Stimulated activated CD8-positive, alpha-beta memory T cell treated with anti-CD3 and anti-CD28 coated beads, Interleukin-4, amount 100 ng/mL, for 1 hour (primary cell): Measurements from ENCODE around the gene SELENOV.

Source experiments
- DNase-seq, 2 donors: peaks; one replicate each; pipeline ENCODE4 v3.0.0-alpha.2; 2020; ENCODE audit warnings: low read depth in 2 of 2, low spot score in 1 of 2

Gene SELENOV

DNA sequence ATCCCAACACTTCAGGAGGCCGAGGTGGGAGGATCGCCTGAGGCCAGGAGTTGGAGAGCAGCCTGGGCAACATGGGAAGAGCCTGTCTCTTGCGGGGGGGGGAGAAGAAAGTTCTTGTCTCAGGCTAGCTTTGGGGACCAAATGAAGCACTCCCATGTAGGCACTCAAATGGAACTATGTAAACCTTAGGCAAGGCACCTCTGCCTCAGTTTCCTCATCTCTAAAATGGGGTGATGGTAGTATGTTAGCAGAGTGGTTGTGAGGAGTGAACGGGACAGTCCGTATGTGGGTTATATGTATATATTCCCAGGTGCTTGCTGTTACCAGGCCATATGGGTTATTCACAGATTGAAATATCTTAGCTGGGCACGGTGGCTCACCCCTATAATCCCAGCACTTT is 22.7 kb upstream of the SELENOV start:
- no peak for DNase-seq

DNA sequence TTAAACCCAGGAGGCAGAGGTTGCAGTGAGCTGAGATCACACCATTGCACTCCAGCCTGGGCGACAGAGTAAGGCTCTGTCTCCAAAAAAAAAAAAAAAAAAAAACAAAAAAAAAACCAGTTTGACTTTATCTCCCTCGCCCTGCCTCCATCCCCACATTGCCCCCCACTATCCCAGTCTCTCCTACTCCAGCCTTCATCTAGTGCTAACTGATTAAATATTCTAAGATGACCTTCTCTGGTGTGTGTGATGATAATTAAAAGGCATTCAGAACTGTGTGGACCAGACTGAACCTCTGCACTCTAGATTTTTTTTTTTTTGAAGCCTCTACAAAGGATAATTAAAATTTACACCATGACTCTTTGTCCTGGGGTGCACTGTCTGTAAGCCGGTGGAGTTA is 22.2 kb upstream of the SELENOV start:
- DNase-seq: no peak

DNA sequence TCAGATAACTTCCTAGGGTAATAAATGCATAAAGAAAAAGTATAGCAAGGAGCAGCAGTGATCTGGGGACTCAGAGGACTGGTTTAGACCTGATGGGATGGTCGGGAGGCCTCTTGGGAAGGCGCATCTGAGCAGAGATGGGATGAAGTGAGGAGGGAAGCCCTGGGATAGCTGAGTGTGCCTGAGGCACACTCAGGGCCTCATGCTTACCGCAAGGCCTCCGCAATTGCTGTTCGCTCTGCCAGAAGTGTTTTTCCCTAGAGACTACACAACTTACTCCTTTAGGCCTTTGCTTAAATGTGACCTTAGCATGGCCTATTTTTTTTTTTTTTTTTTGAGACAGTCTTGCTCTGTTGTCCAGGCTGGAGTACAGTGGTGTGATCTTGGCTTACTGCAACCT is 20.3 kb upstream of the SELENOV start:
- no peak for DNase-seq

DNA sequence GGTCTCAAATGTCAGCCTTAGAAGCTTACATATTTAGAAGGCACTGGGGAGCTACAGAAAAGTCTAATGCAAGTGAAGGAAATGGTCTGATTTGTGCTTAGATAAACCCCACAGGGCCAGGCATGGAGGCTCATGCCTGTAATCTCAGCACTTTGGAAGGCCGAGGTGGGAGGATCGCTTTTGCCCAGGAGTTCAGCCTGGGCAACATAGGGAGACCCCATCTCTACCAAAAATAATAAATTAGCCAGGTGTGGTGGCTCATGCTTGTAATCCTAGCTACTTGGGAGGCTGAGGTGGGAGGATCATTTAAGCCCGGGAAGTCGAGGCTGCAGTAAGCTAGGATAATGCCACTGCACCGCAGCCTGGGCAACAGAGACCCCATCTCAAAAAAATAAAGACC is 18.9 kb upstream of the SELENOV start:
- DNase-seq: no peak

DNA sequence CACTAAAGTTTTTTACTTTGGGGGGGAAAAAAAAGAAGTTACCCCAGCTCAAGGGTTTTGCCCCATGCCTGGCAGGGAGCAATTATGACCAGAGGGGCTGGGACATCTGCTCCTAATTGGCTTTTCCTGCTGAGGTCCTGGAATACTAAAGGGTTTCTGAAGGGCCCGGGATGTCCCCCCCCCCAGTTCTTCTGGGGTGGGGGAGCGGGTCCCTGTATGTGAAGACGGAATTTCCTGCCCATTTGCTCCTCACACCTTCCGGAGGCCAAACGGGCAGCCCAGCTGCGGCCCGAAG is 17.3 kb upstream of the SELENOV start:
- no peak for DNase-seq

DNA sequence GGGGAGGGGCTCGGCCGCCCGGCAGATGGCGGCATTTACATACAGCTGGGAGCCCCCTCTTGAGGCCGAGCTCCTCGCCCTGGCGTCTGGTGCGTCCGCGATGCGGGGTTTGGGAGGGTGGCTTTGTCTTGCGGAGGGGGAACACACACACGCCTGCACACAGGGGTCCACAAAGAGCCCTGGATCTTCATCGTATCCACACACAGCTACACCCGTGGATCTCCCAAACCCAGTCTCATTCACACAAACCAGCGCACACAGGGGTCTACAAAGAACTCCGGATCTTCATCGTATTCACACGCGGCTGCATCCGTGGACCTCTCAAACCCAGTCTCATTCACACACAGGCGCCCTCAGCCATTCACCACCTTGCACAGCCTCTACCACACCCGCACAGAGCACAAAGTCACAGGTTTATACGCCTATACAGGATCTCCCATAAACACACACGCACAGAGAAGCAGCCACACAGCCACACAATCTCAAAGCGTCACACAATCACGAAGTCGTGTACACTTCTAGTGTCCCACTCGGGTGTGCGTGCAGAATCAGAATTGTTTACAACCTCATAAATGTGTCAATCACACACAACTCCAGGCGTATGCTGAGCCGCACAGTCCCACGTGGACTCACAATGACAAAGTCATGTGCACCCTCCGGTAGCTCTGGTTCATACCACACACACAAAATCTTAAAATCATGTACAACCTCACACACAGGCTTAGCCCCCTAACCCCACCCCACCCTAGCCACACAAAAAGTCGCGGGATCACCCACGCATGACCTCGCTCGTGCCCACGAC is 16.7 kb upstream of the SELENOV start:
- no peak for DNase-seq

DNA sequence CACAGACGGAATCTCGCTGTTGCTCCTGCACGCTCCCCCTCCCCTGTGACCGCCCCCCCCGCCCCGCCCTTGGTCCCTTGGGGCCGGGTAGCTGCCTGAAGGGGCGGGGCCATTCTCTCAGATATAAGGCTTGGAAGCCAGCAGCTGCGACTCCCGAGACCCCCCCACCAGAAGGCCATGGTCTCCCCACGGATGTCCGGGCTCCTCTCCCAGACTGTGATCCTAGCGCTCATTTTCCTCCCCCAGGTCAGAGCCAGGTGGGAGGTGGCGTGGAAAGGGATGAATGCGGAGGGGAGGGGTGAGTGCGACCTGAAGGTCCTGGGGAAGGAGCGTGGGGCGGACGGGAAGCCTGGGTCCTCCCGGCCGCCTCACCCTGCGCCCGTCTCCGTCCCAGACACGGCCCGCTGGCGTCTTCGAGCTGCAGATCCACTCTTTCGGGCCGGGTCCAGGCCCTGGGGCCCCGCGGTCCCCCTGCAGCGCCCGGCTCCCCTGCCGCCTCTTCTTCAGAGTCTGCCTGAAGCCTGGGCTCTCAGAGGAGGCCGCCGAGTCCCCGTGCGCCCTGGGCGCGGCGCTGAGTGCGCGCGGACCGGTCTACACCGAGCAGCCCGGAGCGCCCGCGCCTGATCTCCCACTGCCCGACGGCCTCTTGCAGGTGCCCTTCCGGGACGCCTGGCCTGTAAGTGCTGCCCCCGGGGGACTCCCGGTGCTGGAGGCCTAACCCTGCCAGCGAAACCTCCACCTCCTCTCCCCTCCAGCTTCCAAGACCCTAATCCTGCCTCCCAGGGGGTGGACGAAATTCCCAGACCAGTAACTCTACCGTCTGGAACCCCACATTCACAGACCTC is 15.9 kb upstream of the SELENOV start, which contains the start of gene DLL3:
DLL3 (plus strand) TSS at position 150 of the 845 bp plus-strand sequence; CDS start at position 178, 28 bp downstream.
- no peak for DNase-seq

DNA sequence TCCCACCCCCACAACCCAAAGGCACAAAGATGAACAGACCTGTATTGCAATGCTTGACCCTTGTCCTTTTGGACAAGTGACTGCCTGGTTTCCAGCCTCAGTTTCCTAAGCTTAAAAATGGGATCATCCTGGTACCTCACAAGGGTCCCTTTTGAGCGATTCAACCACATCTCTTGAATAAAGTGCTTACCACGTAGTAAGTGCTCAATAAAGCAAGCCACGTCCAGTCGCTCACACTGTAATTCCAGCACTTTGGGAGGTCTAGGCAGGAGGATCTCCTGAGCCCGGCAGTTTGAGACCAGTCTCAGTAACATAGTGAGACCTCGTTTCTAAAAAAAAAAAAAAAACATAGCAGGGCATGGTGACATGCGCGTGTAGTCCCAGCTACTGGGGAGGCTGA is 15.0 kb upstream of the SELENOV start:
- DNase-seq: no peak

DNA sequence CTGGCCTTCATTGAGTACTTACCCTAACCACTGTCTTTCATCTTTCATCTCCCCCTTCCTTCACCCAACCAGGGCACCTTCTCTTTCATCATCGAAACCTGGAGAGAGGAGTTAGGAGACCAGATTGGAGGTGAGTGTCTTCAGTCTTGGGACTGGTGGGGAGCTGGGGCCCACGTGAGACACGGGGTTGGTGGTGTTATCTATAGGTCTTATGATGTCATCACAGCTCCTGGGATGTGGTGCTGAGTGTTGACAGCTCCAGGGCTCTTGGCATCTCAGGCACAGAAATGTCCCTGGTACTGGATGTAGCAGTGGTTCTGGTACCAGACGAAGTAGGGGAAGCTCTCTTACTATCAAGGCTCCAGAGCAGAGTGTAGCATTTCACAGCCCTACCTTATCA is 14.4 kb upstream of the SELENOV start:
- no peak for DNase-seq

DNA sequence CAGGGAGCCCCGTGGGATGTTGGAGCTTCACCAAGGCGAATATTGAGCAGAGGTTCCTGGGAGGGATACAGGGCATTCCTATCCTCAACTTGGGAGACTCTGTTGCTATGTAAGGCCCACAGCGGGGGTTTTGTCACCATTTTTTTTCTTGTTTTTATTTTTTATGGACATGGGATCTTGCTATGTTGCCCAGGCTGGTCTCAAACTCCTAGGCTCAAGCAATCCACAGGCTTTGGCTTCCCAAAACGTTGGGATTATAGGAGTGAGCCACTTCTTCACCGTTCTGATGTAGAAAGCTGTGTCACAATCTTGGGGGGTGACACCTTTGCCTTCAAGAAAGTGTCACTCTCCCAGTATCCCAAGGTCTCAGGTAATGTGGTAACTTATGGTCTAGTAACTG is 13.6 kb upstream of the SELENOV start:
- no peak for DNase-seq

DNA sequence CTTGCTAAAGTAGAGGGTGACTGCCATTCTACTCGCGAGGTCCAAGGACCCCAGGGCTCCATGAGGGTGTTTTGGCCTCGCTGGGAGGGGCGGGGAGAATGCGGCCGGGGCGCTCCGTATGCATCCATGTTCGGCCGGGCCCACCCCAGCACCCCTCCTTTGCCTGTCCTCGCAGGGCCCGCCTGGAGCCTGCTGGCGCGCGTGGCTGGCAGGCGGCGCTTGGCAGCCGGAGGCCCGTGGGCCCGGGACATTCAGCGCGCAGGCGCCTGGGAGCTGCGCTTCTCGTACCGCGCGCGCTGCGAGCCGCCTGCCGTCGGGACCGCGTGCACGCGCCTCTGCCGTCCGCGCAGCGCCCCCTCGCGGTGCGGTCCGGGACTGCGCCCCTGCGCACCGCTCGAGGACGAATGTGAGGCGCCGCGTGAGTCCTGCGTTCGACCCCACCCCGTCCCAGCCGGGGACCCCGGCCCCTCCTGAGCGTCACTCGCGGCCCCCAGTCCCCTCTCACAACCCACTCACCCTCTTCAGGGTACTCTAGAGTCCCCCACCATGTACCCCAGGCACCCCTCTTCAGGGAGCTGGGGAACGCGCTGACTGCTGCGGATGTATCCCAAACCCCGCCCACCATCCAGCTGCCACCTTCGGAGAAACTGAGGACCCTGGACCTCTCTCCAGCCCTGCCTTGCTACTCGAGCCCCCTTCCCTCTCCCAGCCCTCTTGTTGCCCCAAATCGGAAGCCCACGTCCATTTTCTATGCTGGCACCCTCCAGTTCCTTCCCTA is 12.1 kb upstream of the SELENOV start:
- DNase-seq: peak in 1 of 2 donors; percentile 50

DNA sequence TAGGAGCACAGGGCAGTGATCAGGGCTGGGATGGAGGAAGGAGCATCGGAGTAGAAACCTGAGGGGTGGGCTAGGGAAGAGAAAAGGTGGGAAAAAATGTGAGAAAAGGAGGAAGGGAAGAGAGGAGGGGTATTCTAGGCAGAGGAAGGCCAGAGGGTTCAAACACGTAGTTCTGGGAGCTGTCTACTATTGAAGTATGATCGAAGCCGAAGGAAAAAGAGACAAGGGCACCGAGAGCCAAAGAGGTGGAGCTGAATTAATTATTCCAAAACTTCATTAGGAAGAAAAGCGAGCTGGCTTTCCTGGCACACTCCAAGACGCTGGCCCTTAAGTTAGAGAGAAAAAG is 8.4 kb upstream of the SELENOV start:
- no peak for DNase-seq

DNA sequence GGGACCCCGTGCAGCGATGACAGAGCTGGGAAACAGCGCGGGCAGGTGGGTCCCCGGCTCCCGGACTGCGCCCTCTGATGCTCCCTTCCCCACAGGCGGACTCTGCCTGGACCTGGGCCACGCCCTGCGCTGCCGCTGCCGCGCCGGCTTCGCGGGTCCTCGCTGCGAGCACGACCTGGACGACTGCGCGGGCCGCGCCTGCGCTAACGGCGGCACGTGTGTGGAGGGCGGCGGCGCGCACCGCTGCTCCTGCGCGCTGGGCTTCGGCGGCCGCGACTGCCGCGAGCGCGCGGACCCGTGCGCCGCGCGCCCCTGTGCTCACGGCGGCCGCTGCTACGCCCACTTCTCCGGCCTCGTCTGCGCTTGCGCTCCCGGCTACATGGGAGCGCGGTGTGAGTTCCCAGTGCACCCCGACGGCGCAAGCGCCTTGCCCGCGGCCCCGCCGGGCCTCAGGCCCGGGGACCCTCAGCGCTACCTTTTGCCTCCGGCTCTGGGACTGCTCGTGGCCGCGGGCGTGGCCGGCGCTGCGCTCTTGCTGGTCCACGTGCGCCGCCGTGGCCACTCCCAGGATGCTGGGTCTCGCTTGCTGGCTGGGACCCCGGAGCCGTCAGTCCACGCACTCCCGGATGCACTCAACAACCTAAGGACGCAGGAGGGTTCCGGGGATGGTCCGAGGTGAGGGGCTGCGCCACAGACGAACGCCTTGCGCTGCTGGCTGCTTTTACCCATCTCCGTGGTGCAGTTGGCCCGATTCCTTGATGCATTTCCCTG is 7.8 kb upstream of the SELENOV start:
- DNase-seq: no peak

DNA sequence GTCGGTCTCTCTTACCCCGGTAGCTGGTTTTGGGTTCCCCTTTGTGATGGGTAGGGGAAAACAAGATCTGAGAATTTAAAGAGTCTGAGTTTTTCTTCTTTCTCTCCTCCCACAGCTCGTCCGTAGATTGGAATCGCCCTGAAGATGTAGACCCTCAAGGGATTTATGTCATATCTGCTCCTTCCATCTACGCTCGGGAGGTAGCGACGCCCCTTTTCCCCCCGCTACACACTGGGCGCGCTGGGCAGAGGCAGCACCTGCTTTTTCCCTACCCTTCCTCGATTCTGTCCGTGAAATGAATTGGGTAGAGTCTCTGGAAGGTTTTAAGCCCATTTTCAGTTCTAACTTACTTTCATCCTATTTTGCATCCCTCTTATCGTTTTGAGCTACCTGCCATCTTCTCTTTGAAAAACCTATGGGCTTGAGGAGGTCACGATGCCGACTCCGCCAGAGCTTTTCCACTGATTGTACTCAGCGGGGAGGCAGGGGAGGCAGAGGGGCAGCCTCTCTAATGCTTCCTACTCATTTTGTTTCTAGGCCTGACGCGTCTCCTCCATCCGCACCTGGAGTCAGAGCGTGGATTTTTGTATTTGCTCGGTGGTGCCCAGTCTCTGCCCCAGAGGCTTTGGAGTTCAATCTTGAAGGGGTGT is 7.1 kb upstream of the SELENOV start:
- DNase-seq: no peak

DNA sequence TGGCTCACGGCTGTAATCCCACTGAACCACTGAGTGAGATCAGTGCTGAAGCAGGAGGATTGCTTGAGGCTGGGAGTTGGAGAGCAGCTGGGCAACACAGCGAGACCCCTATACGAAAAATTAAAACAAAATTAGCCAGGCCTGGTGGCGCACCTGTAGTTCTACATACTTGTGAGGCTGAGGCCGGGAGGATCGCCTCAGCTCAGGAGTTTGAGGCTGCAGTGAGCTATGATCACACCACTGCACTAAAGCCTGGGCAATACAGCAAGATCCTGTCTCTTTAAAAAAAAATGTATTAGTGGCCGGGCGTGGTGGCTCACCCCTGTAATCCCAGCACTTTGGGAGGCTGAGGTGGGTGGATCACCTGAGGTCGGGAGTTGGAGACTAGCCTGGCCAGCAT is 6.3 kb upstream of the SELENOV start:
- DNase-seq: no peak

DNA sequence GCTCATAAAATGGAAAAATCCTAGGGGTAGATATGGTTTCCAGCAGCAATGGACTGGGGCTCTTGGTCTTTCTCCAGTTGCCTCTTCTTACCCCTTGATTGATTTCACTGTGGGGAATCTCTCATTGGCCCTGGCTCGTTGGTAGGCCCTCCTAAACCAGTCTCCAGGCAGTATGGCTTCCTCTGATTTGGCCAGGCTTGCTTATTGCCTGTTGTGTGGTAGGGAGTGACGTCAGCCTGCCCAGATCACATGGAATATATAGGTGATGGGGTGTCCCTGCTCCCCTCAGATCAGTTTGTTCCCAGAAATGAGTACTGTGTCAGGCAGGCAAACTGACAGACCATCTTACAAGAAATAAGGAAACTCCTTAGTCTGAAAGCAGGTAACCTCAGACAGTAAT is 5.7 kb upstream of the SELENOV start:
- DNase-seq: no peak

DNA sequence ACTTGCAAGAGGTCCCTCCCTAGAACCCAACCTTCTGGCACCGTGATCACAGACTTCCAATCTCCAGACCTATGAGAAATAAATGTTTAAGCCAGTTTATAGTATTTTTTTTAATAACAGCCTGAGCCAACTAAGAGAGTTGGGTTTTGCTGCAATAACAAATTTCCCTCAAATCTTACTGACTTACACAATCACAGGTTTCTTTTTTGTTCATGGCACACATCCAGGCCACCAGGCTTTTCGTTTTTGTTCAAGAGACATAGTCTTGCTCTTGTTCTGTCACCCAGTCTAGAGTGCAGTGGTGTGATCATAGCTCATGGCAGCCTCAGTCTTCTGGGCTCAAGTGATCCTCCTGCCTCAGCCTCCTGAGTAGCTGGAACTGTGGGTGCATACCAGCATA is 2.0 kb upstream of the SELENOV start:
- no peak for DNase-seq

DNA sequence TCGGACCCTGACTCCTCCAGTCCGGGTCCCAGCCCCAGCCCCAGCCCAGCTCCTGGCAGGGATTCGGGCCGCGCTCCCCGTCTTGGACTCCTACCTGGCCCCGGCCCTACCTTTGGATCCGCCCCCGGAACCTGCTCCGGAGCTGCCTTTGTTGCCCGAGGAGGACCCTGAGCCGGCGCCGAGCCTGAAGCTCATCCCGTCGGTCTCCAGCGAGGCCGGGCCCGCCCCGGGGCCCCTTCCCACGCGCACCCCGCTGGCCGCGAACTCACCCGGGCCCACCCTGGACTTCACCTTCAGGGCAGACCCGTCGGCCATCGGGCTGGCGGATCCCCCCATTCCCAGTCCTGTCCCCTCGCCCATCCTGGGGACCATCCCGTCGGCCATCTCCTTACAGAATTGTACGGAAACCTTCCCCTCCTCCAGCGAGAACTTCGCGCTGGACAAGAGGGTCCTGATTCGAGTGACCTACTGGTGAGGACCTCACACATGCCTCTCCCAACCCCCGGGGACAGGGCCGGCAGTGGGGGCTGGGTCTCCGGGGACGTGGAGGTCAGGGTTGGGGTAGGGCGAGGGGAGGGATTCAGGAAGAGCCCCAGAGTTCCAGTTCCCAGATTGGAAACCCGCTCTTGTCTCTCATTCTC is 732 bp downstream of the SELENOV start:
- no peak for DNase-seq

DNA sequence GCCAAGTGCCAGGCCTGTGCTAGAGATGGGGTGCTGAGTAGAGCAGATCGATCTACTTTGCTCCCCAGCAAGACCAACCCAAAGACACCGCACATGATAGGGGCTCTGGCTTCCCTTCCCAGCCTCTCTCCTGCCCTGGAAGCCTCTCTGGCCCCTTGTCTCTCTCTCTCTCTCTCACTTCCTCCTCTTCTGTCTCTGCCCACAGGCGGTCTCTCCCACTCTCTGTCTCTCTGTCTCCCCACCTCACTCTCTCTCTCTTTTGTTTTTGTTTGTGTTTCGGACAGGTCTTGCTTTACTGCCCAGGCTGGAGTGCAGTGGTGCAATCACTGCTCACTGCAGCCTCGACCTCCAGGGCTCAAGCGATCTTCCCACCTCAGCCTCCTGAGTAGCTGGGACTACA is 1.3 kb downstream of the SELENOV start:
- DNase-seq: no peak

DNA sequence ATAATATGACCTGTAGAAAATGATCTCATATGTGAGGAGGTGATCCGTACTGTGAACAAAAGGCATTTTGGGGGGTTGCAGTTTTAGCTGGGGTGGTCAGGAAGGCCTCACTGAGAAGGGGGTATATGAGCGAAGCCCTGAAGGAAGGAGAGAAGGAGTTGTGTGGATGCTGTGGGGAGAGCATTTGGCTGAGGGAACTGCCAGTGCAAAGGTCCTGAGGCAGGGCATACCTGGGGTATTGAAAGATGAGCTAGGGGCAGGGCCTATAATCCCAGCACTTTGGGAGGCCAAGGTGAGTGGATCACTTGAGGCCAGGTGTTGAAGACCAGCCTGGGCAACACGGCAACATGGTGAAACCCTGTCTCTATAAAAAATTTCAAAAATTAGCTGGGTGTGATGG is 2.5 kb downstream of the SELENOV start:
- no peak for DNase-seq
